T-helper 2 cell (primary cell): ENCODE measurements around the gene PDCD4.
A peak's percentile ranks its signal among the peaks of the same experiment; 100 is the strongest.

Source experiments
- DNase-seq, 5 experiments: peaks; one replicate each; pipeline versions ENCODE4 v3.0.0 to v3.0.0-alpha.2; 2012 to 2022

Gene PDCD4

GRCh38 chr10:110842326-110842904, 29.3 kb upstream of the PDCD4 start:
- no peak for DNase-seq

GRCh38 chr10:110843031-110843430, 28.7 kb upstream of the PDCD4 start:
- peak in 4 of 5 experiments; percentile 8 to 84 (median 35) for DNase-seq

DNA sequence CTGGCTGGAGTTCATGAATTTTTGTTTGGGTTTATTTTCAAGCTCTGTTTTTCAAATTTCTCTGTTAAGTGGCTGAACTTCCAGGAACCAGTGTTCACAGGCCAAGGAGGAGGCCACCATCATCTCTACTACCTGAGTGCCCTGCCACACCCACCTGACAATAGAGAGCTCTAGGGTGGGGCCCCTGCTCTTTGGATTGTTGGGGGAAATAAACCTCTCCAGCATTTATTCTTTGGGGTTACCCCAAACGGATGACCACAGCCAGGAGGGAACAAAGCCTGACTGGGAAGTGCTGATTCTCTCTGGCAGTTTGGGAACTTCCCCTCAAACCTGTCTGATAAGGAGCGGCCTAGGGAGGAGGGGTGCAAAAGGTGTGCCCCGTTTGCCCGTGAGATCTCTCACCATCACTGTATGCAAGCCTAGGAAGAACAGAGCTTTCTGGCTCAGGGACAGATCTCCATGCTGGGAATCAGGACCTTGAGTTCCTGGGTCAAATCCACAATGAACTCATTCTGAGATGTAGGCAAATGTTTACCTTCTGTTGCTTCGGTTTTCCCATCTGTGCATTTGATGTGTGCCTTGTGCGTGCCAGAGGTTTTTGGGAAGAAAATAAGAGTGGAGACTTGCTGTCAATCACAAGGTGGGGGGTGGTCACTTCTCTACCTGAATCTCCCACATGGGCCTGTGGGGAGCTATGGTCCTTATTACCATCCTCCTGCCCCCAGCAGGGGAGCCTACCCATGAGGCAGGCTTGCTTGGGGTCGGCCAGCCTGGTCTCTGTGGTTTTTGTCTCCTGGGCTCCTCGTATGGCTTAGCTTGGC, 27.7 kb upstream of the PDCD4 start:
- no peak for DNase-seq

- no peak for DNase-seq
These were observed 27.2 kb upstream of the PDCD4 start for GRCh38 chr10:110844617-110844881.

DNA sequence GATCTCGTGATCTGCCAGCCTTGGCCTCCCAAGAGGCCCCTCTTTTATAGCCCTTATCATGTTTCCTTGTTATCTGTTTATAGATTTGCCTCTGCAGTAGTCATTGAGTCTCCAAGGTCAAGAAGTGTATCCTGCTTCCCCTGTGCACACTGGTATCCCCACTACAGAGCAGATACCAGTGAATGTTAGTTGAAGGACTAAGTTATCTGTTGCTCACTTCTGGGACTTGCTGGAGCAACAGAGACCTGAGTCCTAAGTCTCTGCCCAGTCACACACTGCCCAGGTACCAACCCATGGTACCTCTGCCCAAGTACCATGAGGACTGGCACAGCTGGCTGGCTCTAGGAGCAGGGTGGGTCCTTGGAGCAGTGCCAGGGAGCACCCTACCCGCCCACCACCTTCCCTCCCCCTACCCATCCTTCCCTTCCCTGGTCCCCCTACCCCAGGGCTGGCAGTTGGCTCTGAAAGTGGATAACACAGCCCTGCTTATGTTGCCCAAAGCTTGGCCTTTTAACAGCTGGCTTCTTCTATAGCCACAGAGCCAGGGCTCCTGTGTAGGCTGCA, 26.5 kb upstream of the PDCD4 start:
- DNase-seq: no peak

DNA sequence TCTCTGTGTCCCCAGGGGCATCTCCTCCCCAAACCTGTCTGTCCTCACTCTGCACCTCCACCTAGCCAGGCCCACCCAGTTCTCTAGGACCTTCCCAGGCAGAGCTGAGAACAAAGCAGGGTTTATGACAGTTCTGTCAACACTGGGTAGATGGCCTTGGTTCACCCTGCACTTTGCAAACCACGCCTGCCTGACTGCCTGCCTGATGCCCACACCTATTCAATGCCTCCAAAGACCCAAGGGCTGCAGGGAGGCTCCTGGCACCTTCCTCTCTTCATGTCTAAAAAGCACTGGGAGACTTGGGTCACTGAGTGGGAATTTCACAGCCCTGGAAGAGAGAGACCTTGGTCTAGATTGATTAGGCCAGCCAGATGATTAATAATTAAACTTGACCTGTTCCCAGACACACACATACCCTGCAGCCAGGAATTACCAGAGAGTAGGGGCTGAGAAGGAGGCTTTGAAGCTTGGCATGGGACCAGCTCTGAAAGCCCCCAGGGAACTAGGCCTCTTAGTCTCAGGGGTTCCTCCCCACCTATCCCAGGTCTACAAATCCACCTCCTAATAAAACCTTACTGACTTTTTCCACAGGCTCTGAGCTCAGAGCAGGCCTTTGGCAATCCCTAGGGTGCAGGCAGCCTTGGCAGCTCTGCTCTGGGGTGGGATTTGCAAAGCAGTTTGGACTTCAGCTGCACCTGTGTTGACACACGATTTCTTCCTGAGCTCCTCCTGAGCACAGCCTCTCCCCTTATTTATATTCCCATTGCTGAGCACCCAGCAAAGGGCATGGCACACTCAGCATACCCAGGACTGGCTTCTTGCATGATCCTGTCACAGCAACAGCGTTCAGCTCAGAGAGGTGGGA, 25.7 kb upstream of the PDCD4 start:
- DNase-seq: no peak

DNA sequence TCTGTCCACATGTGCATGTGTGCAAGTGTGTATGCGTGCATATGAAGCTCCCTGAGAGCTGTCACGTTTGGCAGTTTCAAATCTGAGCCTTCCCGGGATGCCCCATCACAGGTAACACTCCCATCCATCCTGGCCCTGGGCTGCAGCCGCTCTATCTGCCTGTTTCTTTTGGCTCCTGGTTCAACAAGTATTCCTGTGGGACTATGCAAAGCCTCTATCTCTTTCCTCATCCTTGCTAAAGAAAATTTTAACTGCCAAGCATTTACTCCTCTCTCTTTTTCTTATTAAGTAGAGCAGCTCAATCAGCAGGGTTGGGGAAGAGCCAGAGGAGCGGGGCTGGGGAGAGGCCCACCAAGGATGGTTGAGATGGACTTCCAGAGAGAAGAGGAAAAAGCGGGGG, 24.4 kb upstream of the PDCD4 start:
- no peak for DNase-seq

DNA sequence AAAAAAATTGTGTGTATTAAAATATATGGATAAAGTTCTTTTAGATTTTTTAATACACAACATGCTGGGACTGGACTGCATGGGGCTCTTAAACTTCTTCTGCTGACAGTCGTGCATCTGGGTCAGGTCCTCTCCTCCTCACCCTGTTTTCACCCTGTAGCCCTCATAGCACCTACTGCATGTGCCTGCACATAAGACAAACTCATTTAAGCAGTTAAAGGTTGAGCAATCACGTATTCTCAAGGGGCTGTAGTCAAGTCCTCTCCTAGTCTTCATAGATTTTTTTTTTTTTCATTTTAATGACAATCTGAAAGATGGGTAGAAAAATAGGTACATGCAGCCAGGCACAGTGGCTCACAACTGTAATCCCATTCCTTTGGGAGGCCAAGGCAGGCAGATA, 23.6 kb upstream of the PDCD4 start:
- DNase-seq: no peak

DNA sequence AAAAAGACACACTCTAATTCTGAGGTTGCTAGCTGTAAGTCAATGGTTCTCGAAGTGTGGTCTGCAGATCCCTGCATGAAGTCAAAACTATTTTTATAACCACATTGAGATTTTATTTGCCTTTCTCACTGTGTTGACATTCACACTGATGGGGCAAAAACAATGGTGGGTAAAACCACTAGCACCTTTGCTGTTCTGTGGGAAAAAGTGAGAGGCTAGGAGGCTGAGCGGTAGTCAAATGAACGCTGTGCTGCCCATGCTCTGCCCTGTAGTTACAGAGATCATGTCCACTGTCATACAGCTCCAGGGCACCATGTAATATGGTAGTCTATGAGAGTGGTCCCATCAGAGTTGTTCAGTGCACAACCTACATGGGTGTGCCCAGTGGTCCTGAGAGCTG, 21.6 kb upstream of the PDCD4 start:
- peak in 2 of 5 experiments; percentile 61 to 62 for DNase-seq

GRCh38 chr10:110851020-110851612, 20.6 kb upstream of the PDCD4 start:
- DNase-seq: peak in 1 of 5 experiments; percentile 35

- no peak for DNase-seq
These were observed 19.4 kb upstream of the PDCD4 start for GRCh38 chr10:110852255-110852896.

- no peak for DNase-seq
These were observed 18.8 kb upstream of the PDCD4 start for GRCh38 chr10:110852947-110853346.

DNA sequence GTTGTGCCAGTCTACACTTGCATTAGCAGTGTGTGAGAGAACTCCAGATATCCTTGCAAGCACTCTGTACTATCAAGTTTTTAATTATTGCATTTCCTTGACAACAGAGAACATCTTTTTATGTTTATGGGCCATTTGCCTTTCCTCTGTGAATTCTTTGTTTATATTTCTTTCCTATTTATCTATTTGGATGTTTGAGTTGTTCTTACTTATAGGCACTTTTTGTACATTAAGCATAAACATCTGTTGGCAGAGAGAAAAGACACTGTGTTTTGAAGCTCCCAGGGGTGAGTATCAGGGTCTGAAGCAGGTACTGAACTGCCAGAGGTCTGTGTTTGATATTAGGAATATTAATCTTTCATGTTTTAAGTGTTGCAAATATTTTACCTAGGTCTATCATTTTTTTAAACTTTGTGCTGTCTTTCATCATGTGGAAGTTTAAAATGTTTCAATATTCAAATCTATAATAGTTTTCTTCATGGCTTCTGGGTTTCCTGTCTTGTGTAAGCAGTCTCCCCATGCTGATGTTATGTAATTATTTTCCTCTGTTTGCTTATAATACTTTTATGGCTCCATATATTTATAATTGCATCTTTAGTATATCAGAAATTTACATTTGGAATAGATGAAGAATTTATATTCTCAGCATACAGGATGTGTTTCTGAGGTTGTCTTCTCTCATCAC, 17.7 kb upstream of the PDCD4 start:
- DNase-seq: no peak

GRCh38 chr10:110857265-110858171, 14.2 kb upstream of the PDCD4 start:
- DNase-seq: peak in 2 of 5 experiments; percentile 49 to 96

GRCh38 chr10:110858297-110858934, 13.3 kb upstream of the PDCD4 start:
- DNase-seq: peak in 1 of 5 experiments; percentile 57

- DNase-seq: no peak
These were observed 12.3 kb upstream of the PDCD4 start for GRCh38 chr10:110859206-110859972.

- DNase-seq: no peak
These were observed 11.8 kb upstream of the PDCD4 start for GRCh38 chr10:110859973-110860376.

GRCh38 chr10:110860576-110861241, 11.0 kb upstream of the PDCD4 start:
- peak in 2 of 5 experiments; percentile 82 to 90 for DNase-seq

GRCh38 chr10:110861476-110861875, 10.3 kb upstream of the PDCD4 start:
- DNase-seq: no peak
